Neuron (in vitro differentiated cells): ENCODE data around the gene CNDP2.

Experiments
- H2AFZ ChIP-seq: one replicate; pipeline ENCODE4 v1.6.1; 2013; ENCODE audit warnings: low read depth, mild to moderate bottlenecking, inconsistent platforms, low read length, moderate library complexity
- H3K27me3 ChIP-seq: one replicate; pipeline ENCODE4 v1.6.1; 2013; ENCODE audit warnings: low read length; ENCODE audit not compliant: insufficient read depth
- H3K36me3 ChIP-seq: one replicate; pipeline ENCODE4 v1.6.1; 2013; ENCODE audit warnings: low read length; ENCODE audit not compliant: insufficient read depth
- H3K4me1 ChIP-seq: one replicate; pipeline ENCODE4 v1.6.1; 2013; ENCODE audit warnings: low read length; ENCODE audit not compliant: insufficient read depth
- H3K4me3 ChIP-seq: 2 replicates; pipeline ENCODE4 v1.5.1; 2013; ENCODE audit warnings: mild to moderate bottlenecking, low read length, moderate library complexity
- H3K9me3 ChIP-seq: one replicate; pipeline ENCODE4 v1.6.1; 2013; ENCODE audit warnings: low read length

The CNDP2 gene

DNA sequence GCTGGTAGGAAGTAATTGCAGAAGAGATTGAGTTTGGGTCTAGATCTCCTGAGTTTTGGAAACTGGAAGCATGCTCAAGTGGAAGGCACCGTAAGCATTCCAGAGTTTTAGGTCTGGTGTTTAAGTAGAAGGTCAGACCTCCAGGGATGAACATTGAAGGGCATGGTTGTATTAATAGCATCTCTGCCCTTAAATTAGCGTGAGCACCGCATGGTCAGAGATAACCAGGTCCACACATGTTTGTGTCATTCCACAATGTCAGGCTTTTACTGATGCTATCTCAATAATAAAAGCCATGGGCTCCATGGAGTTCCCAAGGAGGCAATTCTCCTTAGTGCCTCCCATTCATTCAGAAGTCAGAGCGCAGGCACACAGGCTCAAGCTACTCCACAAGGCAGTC lies 73.2 kb downstream of the CNDP2 start:
- peaks cover 4% of the 10 kb centered on the region for H3K27me3 ChIP-seq
- no peak overlapping the region for H2AFZ ChIP-seq
- H3K9me3 ChIP-seq: no peaks in the 10 kb centered on the region
- H3K36me3 ChIP-seq: no peaks in the 10 kb centered on the region
- peaks cover 3% of the 10 kb centered on the region for H3K4me1 ChIP-seq
- no peak overlapping the region for H3K4me3 ChIP-seq

DNA sequence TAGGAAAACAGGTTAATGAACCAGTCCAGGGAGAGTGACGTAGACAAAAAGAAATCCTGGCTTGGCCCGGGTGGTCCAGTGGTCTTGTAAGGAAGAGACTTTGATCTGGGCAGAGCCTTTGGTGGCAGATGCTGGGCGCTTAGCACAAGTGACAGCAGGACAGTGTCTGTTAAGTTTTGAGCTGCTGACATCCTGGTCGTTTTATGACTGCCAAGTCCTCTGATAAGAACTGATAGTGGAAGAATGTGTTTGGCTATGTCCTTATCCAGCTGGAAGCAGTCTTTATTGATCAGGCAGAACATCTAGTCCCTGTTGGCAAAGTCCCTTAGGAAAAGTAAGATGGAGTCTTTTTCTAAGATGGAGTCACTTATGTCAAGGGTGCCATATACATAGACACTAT lies 74.1 kb downstream of the CNDP2 start:
- H3K9me3 ChIP-seq: no peaks in the 10 kb centered on the region
- peaks cover 4% of the 10 kb centered on the region for H3K4me1 ChIP-seq
- H3K36me3 ChIP-seq: no peaks in the 10 kb centered on the region
- H3K27me3 ChIP-seq: peaks cover 4% of the 10 kb centered on the region
- no peak overlapping the region for H3K4me3 ChIP-seq
- H2AFZ ChIP-seq: no peak overlapping the region

DNA sequence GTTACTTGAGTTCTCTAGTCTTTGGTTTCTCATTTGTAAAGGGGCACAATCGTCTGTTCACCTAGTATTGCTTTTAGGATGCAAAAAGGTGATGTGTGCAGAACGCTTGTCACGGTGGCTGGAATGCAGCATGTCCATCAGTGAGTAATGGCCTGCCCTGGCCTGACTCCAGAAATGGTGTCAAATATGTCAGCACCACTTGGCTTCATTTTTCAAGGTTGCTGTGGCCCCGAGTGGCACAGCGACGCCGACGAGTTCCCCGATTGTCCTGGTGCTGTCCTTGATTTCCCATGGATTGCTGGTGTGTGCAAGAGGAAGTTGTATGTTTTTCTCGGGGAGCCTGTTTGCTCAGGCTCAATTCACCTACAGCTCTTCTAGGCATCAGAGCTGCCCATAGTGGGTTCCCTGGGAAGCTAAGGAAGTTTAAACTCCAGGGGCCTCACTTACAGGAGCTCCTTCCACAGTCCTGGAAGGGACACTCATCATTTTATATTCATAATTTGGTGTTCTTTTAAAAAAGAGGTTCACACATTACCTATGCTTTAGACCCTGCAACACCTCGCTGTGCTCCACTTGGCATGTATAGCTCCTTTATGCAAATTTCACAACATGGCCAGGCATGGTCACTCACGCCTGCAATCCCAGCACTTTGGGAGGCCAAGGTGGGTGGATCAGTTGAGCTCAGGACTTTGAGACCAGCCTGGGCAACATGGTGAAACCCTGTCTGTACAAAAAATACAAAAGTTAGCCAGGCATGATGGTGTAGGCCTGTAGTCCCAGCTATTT lies 75.9 kb downstream of the CNDP2 start:
- peaks cover 4% of the 10 kb centered on the region for H3K4me1 ChIP-seq
- H3K27me3 ChIP-seq: peaks cover 4% of the 10 kb centered on the region
- H2AFZ ChIP-seq: no peak overlapping the region
- H3K36me3 ChIP-seq: no peaks in the 10 kb centered on the region
- no peak overlapping the region for H3K4me3 ChIP-seq
- no peaks in the 10 kb centered on the region for H3K9me3 ChIP-seq

DNA sequence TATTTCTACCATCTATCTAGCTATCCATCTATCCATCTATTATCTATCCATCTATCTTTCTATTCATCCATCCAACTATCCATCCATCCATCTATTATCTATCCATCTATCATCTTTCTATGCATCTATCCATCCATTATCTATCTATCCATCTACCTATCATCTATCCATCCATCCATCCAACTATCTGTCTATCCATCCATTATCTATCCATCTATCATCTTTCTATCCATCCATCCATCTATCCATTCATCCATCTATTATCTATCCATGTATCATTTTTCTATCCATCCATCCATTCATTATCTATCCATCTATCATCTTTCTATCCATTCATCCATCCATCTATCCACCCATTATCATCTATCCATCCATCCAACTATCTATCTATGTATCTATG lies 76.9 kb downstream of the CNDP2 start:
- H2AFZ ChIP-seq: no peak overlapping the region
- H3K4me1 ChIP-seq: peaks cover 6% of the 10 kb centered on the region
- peaks cover 4% of the 10 kb centered on the region for H3K27me3 ChIP-seq
- H3K36me3 ChIP-seq: no peaks in the 10 kb centered on the region
- no peaks in the 10 kb centered on the region for H3K9me3 ChIP-seq
- H3K4me3 ChIP-seq: no peak overlapping the region
